HG03103 (cell line): ENCODE measurements around the gene MYBL2.

Source experiments
- ATAC-seq: cut with Tn5 transposase; IDR thresholded peaks from one replicate; pipeline ENCODE4 v1.9.1; 2021; ENCODE audit warnings: low read depth; ENCODE audit not compliant: unreplicated experiment

MYBL2 gene

DNA sequence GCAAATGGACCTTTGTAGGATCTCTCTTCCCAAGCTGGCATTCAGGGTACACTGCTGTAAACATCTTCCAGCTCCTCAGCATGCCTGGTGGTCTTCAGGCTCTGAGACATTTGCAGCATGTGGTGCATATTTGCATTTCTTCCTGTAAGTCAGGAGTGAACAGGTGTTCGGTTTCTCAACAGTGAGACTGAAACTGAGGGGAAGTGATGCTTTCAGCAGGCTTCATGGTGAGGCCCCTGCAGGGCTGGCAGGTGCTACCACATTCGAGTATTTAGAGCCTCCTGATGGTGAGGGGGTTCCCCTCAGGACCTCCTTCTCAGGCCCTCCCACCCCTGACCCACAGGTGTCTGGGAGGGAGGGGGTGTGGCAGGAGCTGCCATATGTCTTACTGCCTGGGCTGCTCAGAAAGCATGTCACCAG, 15.1 kb downstream of the MYBL2 start:
- peak; percentile 82 for ATAC-seq

DNA sequence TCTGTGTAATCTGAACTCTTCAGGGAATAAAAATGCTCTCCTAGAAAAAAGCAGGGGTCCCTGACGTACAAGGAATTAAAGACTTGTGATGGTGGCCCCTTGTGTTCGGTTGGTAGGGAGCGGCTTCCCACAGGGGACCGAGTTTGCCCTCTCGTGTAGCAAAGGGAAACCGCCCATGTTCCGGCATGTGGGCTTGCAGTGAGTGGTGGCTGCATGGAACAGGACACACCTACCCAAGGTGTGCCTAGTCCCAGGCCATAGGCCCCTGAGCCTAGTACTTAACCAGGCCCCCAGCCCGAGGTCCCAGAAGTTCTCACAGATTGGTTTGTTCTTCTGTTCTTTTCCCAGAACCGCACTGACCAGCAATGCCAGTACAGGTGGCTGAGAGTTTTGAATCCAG, 15.5 kb downstream of the MYBL2 start:
- ATAC-seq = peak; percentile 27

DNA sequence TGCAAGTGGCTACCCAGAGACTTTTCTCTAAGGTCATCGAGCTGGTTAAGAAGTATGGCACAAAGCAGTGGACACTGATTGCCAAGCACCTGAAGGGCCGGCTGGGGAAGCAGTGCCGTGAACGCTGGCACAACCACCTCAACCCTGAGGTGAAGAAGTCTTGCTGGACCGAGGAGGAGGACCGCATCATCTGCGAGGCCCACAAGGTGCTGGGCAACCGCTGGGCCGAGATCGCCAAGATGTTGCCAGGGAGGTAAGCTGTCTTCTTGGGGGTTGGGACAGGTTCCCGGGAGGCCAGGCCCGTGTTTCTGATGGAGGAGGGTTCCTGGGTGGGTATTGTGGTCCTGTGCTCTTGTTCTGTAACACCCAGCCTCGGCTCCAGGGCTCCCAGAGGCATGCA, 19.9 kb downstream of the MYBL2 start:
- no peak for ATAC-seq

DNA sequence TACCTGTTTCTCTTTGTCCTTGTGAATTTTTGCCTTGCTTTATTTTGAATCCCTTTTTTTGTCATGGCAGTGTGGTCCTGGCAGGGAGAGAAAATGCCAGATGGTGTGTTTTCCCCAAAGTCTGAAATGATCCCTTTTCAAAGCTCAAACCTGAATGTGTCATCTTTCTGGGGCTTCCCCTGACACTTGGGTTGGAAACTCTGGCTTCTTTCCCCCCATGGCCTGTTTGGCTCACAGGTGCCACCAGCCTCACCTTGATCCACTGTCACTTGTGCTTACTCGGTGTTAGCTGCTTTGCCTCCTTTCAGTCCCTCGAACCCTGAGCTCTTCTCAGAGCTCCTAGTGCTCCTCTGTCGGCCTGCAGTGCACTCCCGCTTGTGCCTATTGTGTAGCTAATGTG, 22.3 kb downstream of the MYBL2 start:
- no peak for ATAC-seq

DNA sequence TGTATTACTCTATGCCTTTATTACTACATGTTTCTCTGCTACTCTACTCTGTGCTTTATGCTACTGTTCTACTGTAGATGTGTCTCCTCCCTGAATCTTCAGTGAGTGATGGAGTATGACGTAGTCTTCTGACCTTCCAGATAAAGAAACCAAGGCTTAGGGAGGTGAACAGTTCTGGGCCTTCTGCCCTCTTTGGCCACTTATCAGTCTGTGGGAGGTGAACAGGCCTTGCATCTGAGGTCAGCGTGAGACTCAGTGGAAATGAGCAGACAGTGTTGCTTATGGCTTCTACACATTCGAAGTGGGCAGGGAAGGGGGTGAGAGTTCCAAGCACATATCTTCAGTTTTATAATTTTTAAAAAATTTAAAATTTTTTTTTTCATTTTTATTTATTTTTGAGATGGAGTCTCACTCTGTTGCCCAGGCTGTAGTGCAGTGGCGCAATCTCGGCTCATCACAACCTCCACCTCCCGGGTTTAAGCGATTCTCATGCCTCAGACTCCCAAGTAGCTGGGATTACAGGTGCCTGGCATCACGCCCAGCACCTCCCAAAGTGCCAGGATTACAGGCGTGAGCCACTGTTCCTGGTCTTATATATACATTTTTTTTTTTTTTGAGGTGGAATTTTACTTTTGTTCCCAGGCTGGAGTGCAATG, 24.2 kb downstream of the MYBL2 start:
- ATAC-seq = no peak

DNA sequence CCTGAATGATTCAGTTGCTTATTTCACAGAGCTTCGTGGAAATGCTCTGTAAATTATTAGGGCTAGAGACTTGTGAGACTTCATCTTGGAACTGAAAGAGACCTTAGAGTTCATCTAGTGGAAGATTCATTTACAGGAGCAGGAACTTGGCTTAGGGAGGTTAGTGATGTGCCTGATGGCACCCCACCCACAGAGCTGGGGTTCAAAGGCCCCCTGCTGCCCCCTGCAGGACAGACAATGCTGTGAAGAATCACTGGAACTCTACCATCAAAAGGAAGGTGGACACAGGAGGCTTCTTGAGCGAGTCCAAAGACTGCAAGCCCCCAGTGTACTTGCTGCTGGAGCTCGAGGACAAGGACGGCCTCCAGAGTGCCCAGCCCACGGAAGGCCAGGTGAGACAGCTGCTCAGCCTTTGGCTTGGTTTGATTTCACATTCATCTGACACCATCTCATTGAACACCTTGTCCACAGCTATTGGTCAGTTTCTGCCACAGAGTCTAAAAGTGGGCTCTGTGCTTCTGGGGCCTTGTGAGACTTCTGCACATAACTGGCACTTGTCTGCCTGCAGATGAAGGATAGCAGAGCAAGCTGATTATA, 25.1 kb downstream of the MYBL2 start:
- ATAC-seq = peak; percentile 49

DNA sequence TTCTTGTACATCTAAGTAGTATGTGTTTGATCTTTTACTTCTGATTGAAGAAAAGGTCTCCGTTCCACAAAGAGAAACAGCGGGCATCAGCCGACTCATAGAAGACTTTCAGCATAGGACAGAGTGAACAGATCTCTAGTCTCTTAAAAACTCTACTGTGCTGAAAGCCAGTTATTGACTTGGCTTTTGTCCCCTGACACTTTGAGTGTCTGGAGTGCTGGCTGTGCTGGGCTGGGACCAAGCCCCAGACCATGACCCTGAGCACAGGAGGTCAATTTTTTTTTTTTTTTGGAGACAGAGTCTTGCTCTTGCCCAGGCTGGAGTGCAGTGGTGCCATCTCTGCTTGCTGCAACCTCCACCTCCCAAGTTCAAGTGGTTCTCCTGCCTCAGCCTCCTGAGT, 27.8 kb downstream of the MYBL2 start:
- no peak for ATAC-seq

DNA sequence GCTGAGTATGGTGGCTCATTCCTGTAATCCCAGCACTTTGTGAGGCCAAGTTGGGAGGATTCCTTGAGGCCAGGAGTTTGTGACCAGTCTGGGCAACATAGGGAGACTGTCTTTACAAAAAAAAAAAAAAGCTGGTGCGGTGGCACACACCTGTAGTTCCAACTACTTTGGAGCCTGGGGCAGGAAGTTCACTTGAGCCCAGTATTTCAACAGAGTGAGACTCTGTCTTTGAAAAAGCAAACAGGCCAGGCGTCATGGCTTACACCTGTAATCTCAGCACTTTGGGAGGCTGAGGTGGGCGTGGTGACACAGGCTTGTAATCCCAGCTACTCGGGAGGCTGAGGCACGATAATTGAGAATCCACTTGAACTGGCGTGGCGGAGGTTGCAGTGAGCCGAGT, 28.7 kb downstream of the MYBL2 start:
- no peak for ATAC-seq

DNA sequence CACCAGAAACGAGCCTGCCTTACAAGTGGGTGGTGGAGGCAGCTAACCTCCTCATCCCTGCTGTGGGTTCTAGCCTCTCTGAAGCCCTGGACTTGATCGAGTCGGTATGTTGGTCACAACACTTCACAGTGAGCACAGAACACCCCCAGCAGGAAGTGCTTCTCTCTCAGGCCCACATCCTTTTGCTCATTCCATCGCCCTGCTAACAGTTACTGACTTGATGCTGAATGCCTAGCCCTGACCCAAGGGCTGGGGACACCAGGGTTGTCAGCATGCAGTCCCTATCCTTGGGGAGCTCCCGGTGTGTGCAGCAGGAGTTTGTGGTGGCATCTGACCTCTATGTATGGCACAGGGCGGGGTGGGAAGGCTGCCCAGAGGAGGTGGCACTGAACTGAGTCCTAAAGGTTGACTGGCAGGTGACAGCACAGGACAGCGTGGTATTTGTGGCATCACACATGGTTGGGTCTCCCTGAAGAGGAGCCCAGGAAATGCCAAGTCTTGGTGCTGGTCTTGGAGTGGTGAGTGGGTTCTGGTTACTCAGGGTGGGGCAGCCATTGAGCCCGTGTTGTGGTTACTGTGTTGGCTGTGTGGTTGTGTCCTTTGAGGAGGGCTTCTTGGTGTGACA, 33.1 kb downstream of the MYBL2 start:
- ATAC-seq = no peak

DNA sequence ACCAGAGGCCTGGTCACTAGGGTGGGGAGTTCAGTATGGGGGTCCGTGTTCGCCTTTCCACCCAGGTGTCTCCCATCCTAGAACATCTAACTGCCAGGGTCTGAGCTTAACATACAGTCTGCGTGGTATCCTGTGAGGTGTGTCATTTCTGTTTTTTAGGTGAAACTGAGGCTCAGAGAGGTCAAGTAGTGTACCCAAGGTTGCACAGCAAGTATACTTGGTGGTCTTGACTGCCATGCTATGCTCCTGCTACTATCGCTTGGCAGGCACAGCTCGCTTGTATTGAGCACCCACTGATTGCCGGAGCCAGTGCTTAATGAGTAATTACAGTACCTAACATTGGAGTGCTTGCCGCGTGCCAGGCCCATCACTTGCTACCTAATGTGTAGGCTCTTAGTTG, 33.7 kb downstream of the MYBL2 start:
- no peak for ATAC-seq

DNA sequence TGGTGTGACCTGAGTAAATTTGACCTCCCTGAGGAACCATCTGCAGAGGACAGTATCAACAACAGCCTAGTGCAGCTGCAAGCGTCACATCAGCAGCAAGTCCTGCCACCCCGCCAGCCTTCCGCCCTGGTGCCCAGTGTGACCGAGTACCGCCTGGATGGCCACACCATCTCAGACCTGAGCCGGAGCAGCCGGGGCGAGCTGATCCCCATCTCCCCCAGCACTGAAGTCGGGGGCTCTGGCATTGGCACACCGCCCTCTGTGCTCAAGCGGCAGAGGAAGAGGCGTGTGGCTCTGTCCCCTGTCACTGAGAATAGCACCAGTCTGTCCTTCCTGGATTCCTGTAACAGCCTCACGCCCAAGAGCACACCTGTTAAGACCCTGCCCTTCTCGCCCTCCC, 35.6 kb downstream of the MYBL2 start:
- ATAC-seq = no peak

DNA sequence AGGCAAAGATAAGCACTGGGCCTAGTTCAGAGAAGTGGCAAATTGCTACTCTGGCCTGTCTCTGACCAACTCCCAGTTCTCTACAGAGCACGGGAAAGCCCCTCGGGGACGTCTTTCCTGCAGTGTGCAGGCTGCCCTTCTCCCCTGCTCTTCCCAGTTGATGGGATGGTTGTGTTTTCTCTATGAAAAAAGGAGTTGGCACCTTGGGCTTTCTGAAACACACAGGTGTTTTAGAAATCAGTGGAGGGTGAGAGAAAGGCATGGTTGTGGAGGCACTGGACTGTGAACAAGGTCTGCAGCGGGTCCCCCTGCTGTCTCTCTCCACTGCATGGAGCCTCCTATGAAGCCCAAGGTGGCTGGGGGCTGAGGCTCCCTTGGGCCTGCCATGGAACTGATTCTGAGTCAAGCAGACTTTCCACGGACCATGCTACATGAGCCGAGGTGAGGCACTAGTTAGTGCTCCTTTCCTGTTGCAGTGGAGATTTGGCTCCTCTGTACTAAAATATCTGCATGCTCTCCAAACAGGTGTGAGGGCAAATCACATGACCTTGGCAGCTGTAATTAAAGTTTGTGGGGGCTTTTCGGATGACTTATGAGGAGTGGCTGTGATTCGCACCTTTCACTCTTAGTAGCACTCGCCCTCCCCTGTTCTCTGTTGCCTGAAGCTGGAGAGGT, 43.6 kb downstream of the MYBL2 start:
- ATAC-seq = peak; percentile 64

DNA sequence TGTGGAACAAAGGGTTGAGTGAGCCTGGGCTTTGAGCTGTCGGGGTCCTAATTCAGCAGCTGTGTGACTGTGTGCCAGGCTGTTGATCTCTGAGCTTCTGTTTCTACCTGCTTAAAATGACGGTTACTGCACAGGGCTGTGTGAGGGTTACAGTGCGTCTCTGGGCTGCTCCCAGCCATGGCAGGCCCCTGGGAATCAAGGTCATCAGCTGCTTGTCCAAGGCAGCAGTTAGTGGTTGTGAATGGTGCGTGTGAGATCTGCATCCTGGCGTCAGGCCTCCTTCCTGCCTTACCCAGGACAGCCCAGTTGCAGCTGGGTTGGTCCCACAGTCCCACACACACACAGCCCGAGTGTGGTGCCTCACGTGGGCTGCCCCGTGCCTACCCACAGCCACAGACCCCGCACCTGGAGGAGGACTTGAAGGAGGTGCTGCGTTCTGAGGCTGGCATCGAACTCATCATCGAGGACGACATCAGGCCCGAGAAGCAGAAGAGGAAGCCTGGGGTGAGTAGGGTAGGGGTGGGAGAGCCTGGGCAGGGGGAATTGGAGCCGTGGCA, 44.3 kb downstream of the MYBL2 start:
- ATAC-seq = no peak

DNA sequence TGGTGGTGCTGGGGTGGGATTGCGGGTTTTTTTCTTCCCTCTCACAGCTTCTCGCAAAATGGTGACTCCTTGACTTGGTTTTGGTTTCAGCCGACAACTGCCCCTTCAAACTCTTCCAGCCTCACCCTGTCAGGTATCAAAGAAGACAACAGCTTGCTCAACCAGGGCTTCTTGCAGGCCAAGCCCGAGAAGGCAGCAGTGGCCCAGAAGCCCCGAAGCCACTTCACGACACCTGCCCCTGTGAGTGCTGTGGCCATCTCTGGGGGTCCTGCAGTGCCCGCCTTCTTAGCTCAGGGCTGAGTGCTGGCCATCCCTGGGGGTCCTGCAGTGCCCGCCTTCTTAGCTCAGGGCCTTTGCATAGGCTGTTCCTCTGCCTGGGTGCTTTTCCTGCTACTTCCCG, 48.1 kb downstream of the MYBL2 start:
- no peak for ATAC-seq

DNA sequence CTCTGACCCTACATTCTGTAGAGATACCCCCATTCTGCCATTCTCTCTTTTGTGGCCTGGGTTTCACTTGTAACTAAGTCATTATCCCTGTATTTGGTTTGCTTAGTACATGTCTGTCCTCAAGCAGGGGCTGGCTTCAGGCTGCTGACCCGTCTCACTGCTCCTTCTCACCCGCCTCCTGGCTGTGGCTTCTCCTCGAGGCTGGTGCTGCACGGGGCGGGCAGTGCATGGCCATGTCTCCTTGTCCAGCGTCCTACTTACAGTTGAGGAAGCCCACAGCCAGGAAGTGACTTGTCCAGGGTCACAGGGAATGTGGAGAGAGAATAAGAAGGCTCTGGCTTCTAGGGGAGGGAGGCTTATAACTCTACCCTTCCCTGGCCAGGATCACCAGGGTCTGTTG, 48.6 kb downstream of the MYBL2 start:
- no peak for ATAC-seq

DNA sequence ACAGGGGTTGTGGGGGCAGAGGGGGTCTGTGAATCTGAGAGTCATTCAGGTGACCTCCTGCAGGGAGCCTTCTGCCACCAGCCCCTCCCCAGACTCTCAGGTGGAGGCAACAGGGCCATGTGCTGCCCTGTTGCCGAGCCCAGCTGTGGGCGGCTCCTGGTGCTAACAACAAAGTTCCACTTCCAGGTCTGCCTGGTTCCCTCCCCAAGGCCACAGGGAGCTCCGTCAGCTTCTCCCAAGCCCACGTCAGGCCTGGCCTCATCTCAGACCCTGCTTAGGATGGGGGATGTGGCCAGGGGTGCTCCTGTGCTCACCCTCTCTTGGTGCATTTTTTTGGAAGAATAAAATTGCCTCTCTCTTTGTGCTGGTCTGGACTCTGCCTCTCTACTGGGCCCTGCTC, 49.2 kb downstream of the MYBL2 start:
- ATAC-seq = no peak

DNA sequence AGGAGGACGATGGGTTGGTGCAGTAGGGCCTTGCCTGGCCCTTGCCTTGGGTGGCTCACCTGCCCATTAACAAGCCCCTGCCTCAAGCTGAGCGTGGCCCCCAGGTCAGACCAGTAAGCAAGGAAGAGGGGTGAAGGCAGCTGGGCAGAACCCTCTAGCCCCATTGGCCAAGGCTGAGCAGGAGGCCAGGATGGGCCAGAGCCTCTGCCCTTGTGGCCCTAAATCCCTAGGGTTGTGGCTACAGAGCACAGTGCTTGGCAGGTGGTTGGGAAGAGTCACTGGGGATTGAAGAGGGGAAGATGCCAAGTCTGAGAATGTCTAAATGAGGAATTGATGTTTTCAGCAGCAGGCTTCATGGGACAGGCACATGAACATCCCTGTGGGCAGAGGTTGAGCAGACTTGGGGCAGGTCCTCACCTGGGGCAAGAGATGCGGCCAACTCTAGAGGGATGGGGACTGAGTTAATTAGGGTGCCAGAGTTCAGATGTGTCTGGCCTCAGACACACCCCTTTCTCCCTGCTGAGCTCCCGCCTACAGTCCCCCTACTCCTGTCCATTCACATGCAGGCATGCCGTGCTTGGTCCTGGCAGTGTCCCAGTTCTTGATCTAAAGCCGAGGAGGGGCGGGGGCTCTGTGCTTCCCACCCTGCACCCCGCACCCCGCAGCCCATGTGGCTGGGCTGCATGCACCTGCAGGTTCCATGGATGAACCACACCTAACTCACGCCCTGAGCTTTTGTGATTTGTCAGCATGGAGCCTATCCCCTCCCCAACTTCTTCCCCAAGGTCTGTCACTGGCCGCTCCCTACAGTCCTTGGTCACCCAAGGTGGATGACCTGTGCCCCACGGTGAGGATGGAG, 50.1 kb downstream of the MYBL2 start:
- ATAC-seq = no peak

DNA sequence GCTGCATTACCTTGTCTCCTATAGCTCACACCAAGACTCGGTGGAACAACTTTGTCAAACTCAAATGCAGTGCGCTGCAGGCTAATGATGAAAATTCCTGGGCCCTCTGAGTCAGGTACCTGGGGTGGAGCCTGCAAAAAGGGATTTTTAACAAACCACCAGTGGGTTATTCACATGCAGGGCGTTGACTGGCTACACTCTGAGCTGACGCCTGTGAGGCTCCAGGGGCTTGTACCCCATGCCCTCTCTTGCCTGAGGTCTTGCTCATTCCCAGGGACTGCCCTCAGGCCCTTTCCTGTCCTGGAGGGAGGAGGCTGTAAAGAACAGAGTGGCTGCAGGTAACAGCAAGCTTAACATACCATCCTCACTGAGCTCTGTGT, 50.7 kb downstream of the MYBL2 start:
- ATAC-seq = no peak

DNA sequence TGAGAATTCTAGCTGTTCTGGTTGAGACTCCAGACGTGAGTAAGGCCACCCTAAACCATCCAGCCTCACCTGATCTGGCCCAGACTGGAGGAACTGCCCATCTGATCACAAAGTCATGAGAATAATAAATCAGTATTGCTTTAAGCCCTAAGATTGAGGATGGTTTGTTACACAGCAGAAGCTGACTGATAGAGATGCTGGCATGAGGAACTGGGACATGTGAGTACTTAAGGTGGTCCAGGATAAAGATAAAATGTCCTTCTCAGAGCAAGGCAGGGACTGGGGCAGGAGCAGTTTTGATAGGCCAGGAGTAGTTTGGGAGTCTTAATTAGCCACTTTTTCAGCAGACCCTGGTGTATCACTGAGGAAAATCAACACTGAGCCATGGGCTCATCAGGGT, 53.1 kb downstream of the MYBL2 start:
- ATAC-seq = no peak

DNA sequence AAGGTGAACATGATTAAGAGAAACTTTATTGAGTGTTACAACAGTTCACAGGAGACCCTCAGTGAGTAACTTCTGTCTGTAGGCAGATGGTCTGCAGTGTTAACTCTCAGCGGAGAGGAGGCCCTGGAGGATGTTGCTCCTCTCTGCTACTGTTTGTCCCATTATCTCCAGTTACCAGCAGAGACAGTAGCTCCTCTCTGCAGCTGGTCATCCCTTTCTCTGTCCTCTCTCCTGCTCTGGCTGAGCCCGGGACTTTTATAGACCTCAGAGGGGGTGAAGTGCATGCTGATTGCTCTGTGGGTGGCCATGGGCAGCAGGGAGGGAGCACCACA, 54.1 kb downstream of the MYBL2 start:
- no peak for ATAC-seq
